Tongue (tissue), 2 donors: ENCODE results near the gene HOOK2. TPM values are rescaled to one million over a fixed set of nuclear protein-coding genes. Genes with fewer than 3 reads are reported as not detected.

Experiments
- DNase-seq: peaks from one replicate; pipeline ENCODE4 v3.0.0-alpha.2; 2015
- total RNA-seq: library from RNA; depleted of rRNA; stranded (reverse); fragments of >200 nt; gene quantifications from one replicate; pipeline ENCODE4 v1.2.3, GENCODE V29; 2014

The HOOK2 gene
- total RNA-seq, 1 donor from 2014 or later: 68.5 TPM

GRCh38 chr19:12782424-12783290 lies 7.3 kb upstream of the HOOK2 start:
- peak; percentile 93 for DNase-seq

GRCh38 chr19:12782174-12782423 lies 6.7 kb upstream of the HOOK2 start:
- DNase-seq: no peak

GRCh38 chr19:12779162-12779993 lies 4.0 kb upstream of the HOOK2 start:
- peak; percentile 94 for DNase-seq

- no peak for DNase-seq
These were observed 3.5 kb upstream of the HOOK2 start for GRCh38 chr19:12778905-12779161.

GRCh38 chr19:12778017-12778904 lies 2.9 kb upstream of the HOOK2 start:
- DNase-seq: peak; percentile 88

GRCh38 chr19:12777217-12778016 lies 2.1 kb upstream of the HOOK2 start:
- DNase-seq: peak; percentile 92

GRCh38 chr19:12773571-12773970 lies 1.8 kb downstream of the HOOK2 start:
- DNase-seq: peak; percentile 38

GRCh38 chr19:12772323-12772722 lies 3.0 kb downstream of the HOOK2 start:
- no peak for DNase-seq

GRCh38 chr19:12770922-12771321 lies 4.4 kb downstream of the HOOK2 start:
- DNase-seq: no peak

- peak; percentile 81 for DNase-seq
These were observed 5.7 kb downstream of the HOOK2 start for GRCh38 chr19:12769689-12770088.

- no peak for DNase-seq
These were observed 7.7 kb downstream of the HOOK2 start for GRCh38 chr19:12767666-12768065.

GRCh38 chr19:12767150-12767549 lies 8.2 kb downstream of the HOOK2 start:
- DNase-seq: no peak

- DNase-seq: no peak
These were observed 9.3 kb downstream of the HOOK2 start for GRCh38 chr19:12766051-12766521.

GRCh38 chr19:12764698-12765097 lies 10.7 kb downstream of the HOOK2 start:
- DNase-seq: no peak

GRCh38 chr19:12763100-12763499 lies 12.3 kb downstream of the HOOK2 start:
- no peak for DNase-seq

- no peak for DNase-seq
These were observed 15.7 kb downstream of the HOOK2 start for GRCh38 chr19:12759686-12760085.

GRCh38 chr19:12757544-12758274 lies 17.6 kb downstream of the HOOK2 start:
- DNase-seq: peak; percentile 89

GRCh38 chr19:12756150-12756883 lies 19.0 kb downstream of the HOOK2 start:
- DNase-seq: no peak

- no peak for DNase-seq
These were observed 20.7 kb downstream of the HOOK2 start for GRCh38 chr19:12754465-12755196.
